A673 (cell line): ENCODE measurements around the gene ITGB2. TPM values are rescaled to one million over a fixed set of nuclear protein-coding genes. Genes with fewer than 3 reads are reported as not detected.
"Not testable (repeated sequence)": the region's sequence is repeated elsewhere in the genome, so short reads cannot be mapped to it uniquely, and the experiment has no call there.

ENCODE experiments used
- BruUV-seq: library from RNA; stranded (reverse); fragments of 400-500 nt; replicated peaks from 2 replicates; lab custom pipeline; 2021; lab: Mats Ljungman, UMichigan
- CTCF ChIA-PET: fragments of 300-600 bp; sonication (Branson Sonifier 250); formaldehyde crosslinking; loops from one replicate; lab custom pipeline; 2022; ENCODE audit warnings: antibody characterized with exemption; lab: Charles Lee
- POLR2A ChIA-PET: fragments of 300-600 bp; sonication (Branson Sonifier 250); formaldehyde crosslinking; loops from one replicate; lab custom pipeline; 2022; ENCODE audit warnings: antibody characterized with exemption; ENCODE audit not compliant: low non-redundant PET; lab: Charles Lee
- DNase-seq: peaks from one replicate; pipeline ENCODE4 v3.0.0-alpha.2; 2015; ENCODE audit warnings: low spot score
- H3K27ac ChIP-seq: fragments of 200-600 bp; sonication (generic); 2 replicates; pipeline ENCODE4 v1.5.1; 2016; ENCODE audit warnings: mixed run types, low read depth, mild to moderate bottlenecking, mixed read lengths, antibody characterized with exemption, low read length; ENCODE audit not compliant: poor library complexity, severe bottlenecking
- H3K27me3 ChIP-seq: fragments of 200-600 bp; sonication (generic); replicated peaks from 2 replicates; pipeline ENCODE4 v1.6.1; 2017; ENCODE audit warnings: mixed run types, low read depth, mild to moderate bottlenecking, mixed read lengths, antibody characterized with exemption, low read length; ENCODE audit not compliant: insufficient read depth, poor library complexity
- H3K36me3 ChIP-seq: fragments of 200-600 bp; sonication (generic); 2 replicates; pipeline ENCODE4 v1.6.1; 2016; ENCODE audit warnings: mixed run types, mild to moderate bottlenecking, mixed read lengths, antibody characterized with exemption, low read length; ENCODE audit not compliant: insufficient read depth, poor library complexity, severe bottlenecking
- H3K4me1 ChIP-seq: fragments of 200-600 bp; sonication (generic); 2 replicates; pipeline ENCODE4 v1.6.1; 2017; ENCODE audit warnings: mixed run types, mild to moderate bottlenecking, mixed read lengths, antibody characterized with exemption, low read length; ENCODE audit not compliant: insufficient read depth, poor library complexity, severe bottlenecking
- H3K4me3 ChIP-seq: fragments of 200-600 bp; sonication (generic); 2 replicates; pipeline ENCODE4 v1.5.1; 2016; ENCODE audit warnings: low read depth, mixed run types, mild to moderate bottlenecking, mixed read lengths, low read length; ENCODE audit not compliant: poor library complexity, severe bottlenecking
- H3K9me3 ChIP-seq: fragments of 200-600 bp; sonication (generic); 2 replicates; pipeline ENCODE4 v1.6.1; 2016; ENCODE audit warnings: mixed run types, low read depth, mild to moderate bottlenecking, mixed read lengths, antibody characterized with exemption, low read length; ENCODE audit not compliant: poor library complexity, severe bottlenecking
- EZH2 ChIP-seq: fragments of 200-600 bp; sonication (generic); IDR thresholded peaks from 2 replicates; pipeline ENCODE4 v1.6.1; 2017; ENCODE audit warnings: borderline replicate concordance, low read depth, mild to moderate bottlenecking, mixed read lengths, antibody characterized with exemption, low read length; ENCODE audit not compliant: poor library complexity, severe bottlenecking
- intact Hi-C: fragments of 100-400 bp; cut with micrococcal nuclease; formaldehyde crosslinking; loops from one replicate; pipeline ENCODE4 v1.10.0; 2022; ENCODE audit not compliant: unreplicated experiment
- total RNA-seq: library from RNA; stranded (reverse); gene quantifications from 2 replicates; pipeline ENCODE4 v1.2.3, GENCODE V29; 2021
- TF ChIP-seq, protein P1 (sequence below): fragments of 300-800, 200-600 bp; sonication (generic); conservative IDR thresholded peaks from 2 replicates; pipeline ENCODE4 v1.5.1; 2017; ENCODE audit warnings: low read depth, mild to moderate bottlenecking, antibody characterized with exemption, low read length, moderate library complexity, mixed read lengths

Gene ITGB2
- total RNA-seq, 1 experiment from 2014 or later: 5.0 TPM

DNA sequence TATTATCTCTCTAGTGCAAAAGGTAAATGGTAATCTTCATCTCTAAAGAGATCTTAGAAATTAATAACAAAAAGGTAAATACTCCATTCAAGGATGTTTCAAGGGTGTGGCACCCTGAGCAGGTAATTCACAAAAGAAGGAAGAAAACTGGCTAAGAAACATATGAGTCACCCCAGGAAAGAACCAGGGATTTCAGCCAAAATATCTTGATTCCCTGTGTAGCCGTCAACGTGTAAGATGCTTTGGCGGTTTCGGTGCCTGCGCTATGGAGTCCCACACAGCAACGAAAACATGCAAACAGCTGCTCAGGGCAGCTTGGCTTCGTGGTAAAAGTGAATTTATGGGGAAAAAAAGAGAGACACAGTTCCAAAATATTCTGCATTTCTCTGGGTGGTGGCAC is 3.7 kb downstream of the ITGB2 start:
- TF ChIP-seq, protein P1, sequence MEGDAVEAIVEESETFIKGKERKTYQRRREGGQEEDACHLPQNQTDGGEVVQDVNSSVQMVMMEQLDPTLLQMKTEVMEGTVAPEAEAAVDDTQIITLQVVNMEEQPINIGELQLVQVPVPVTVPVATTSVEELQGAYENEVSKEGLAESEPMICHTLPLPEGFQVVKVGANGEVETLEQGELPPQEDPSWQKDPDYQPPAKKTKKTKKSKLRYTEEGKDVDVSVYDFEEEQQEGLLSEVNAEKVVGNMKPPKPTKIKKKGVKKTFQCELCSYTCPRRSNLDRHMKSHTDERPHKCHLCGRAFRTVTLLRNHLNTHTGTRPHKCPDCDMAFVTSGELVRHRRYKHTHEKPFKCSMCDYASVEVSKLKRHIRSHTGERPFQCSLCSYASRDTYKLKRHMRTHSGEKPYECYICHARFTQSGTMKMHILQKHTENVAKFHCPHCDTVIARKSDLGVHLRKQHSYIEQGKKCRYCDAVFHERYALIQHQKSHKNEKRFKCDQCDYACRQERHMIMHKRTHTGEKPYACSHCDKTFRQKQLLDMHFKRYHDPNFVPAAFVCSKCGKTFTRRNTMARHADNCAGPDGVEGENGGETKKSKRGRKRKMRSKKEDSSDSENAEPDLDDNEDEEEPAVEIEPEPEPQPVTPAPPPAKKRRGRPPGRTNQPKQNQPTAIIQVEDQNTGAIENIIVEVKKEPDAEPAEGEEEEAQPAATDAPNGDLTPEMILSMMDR: no peak
- Histone ChIP-seq H3K9me3 (no peaks in the 10 kb centered on the region), H3K27ac (peak overlapping the region; percentile 44), H3K4me3 (no peak overlapping the region), H3K36me3 (no peaks in the 10 kb centered on the region), H3K4me1 (peaks cover 36% of the 10 kb centered on the region), H3K27me3 (no peaks in the 10 kb centered on the region)
- intact Hi-C loops: no loop called here
- ChIA-PET POLR2A (no interaction called here), CTCF (no interaction called here)
- no TSS peak for BruUV-seq
- no peak for DNase-seq

DNA sequence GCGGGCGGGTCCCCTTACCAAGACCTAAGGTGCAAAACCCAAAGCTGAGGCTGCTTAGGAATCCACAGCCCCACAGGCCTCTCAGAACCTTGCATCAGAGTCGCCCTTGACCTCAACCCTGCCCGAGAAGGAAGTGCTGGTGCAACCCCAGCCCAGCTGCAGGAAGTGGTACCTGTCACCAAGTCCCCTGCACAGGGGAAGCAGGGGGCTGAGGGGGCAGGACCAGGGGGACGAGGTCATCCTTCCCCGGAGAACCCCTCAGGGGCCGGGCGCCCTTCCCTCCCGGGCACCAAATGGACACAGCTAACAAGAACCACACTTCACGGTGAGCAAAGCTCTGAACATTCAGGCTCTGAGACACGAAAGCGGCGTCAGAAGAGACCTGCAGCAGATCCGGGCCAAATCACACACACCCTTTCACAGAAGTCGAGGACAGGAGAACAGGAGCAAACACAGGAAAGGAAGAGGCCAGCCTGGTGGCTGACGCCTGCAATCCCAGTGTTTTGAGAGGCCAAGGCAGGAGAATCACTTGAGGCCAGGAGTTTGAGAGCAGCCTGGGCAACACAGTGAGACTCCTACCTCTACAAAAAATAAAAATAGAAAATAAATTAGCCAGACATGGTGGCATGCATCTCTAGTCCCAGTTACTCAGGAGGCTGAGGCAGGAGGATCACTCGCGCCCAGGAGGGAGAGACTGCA is 6.4 kb downstream of the ITGB2 start:
- TF ChIP-seq, protein P1: no peak
- peaks cover 38% of the 10 kb centered on the region for H3K4me1 ChIP-seq
- CTCF ChIA-PET: no interaction called here
- POLR2A ChIA-PET: interaction anchor here (0.6 kb wide), 1 partner anchor 15 kb away, joined by 4 read pairs; no protein-coding TSS in a partner anchor
- no peak for DNase-seq
- H3K27ac ChIP-seq: peak overlapping the region; percentile 65
- H3K27me3 ChIP-seq: no peaks in the 10 kb centered on the region
- no peaks in the 10 kb centered on the region for H3K36me3 ChIP-seq
- H3K4me3 ChIP-seq: no peak overlapping the region
- intact Hi-C loops: no loop called here
- H3K9me3 ChIP-seq: no peaks in the 10 kb centered on the region
- no TSS peak for BruUV-seq

DNA sequence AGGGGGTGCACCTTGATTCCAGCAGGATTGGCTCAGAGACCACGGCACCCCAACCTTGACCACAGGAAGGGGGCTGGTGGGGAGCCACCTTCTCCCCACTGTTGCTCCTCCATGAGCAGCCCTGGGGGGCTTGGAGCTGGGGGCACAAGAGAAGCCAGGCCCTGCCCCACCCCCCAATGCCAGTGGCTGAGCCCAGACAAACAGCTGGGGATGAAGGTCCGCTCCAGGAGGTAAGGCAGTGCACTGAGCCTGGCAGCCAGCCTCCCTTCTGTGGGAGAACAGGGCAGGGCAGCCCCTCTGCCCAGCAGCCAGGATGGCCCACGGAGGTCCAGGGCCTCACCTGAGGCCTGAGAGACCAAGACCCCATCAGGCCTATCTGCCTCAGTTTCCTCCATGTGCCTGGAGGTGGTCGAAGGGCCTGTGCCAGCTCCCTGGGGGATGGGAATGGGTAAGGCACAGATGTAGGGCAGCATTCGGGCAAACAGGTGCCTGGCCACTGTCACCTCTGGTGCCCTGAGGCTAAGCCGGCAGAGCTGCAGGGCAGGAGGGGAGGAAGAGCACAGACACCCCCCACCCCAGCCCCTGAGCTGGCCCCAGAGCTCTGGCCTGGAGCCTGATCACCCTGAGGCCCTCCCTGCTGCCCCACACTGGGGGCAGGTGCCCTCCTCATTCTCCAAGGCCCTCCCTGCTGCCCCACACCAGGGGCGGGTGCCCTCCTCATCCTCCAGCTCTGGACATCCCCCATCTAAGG is 7.1 kb downstream of the ITGB2 start:
- no peaks in the 10 kb centered on the region for H3K36me3 ChIP-seq
- POLR2A ChIA-PET: interaction anchor here (0.6 kb wide), 1 partner anchor 15 kb away, joined by 4 read pairs; no protein-coding TSS in a partner anchor
- no peaks in the 10 kb centered on the region for H3K9me3 ChIP-seq
- TF ChIP-seq, protein P1: no peak
- no peak for TF ChIP-seq EZH2
- H3K4me1 ChIP-seq: peaks cover 34% of the 10 kb centered on the region
- no peak for DNase-seq
- CTCF ChIA-PET: no interaction called here
- intact Hi-C loops: no loop called here
- H3K4me3 ChIP-seq: no peak overlapping the region
- H3K27ac ChIP-seq: peak overlapping the region; percentile 65
- H3K27me3 ChIP-seq: no peaks in the 10 kb centered on the region
- no TSS peak for BruUV-seq

DNA sequence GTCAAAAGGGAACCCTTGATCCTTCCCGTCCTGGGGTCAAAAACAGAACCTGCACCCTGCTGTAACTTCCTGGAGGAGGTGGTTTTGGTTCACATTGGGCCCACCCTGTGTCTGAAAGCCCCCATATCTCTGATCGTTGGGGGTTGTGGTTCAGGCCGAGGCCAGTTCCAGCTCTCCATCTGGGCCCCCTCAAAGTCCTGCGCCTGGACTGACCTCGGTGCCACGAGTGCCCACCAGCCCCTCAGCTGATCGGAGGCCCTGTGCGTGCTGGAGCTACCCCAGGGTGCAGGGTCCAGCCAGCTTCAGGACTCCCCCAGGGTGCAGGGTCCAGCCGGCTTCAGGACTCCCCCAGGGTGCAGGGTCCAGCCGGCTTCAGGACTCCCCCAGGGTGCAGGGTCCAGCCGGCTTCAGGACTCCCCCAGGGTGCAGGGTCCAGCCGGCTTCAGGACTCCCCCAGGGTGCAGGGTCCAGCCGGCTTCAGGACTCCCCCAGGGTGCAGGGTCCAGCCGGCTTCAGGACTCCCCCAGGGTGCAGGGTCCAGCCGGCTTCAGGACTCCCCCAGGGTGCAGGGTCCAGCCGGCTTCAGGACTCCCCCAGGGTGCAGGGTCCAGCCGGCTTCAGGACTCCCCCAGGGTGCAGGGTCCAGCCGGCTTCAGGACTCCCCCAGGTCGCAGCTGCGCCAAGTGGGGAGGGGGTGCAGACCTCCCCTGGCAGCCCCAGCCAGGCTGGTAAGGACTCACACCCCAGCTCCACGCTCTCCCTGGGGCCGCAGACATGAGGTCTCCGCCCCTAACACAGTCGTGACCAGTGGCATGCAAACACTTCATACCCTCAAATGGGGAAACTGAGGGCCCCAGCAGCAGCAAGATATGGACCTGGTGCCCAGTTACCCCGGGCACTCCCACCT is 7.9 kb downstream of the ITGB2 start:
- intact Hi-C loops, H3K4me3 ChIP-seq, CTCF ChIA-PET, POLR2A ChIA-PET, H3K36me3 ChIP-seq, BruUV-seq, H3K9me3 ChIP-seq, H3K27me3 ChIP-seq, DNase-seq: not testable (repeated sequence)
- Histone ChIP-seq H3K27ac (peak overlapping the region; percentile 68), H3K4me1 (peaks cover 38% of the 10 kb centered on the region)
